A673 (cell line): ENCODE data around the gene STT3B.

Experiments used
- CTCF ChIP-seq: fragments of 300-800, 200-600 bp; sonication (generic); conservative IDR thresholded peaks from 2 replicates; pipeline ENCODE4 v1.5.1; 2017; ENCODE audit warnings: low read depth, mild to moderate bottlenecking, antibody characterized with exemption, low read length, moderate library complexity, mixed read lengths
- EZH2 ChIP-seq: fragments of 200-600 bp; sonication (generic); IDR thresholded peaks from 2 replicates; pipeline ENCODE4 v1.6.1; 2017; ENCODE audit warnings: borderline replicate concordance, low read depth, mild to moderate bottlenecking, mixed read lengths, antibody characterized with exemption, low read length; ENCODE audit not compliant: poor library complexity, severe bottlenecking

GRCh38 chr3:31676556-31676955 is 143.8 kb downstream of the STT3B start:
- TF ChIP-seq CTCF (no peak), EZH2 (no peak)
